Fibroblast of villous mesenchyme (primary cell): ENCODE results near the gene PRKCI. TPM values are rescaled to one million over a fixed set of nuclear protein-coding genes. Genes with fewer than 3 reads are reported as not detected.
"Not testable (repeated sequence)": the region's sequence is repeated elsewhere in the genome, so short reads cannot be mapped to it uniquely, and the experiment has no call there.

Source experiments
- DNase-seq: peaks from one replicate; pipeline ENCODE4 v3.0.0-alpha.2; 2010; ENCODE audit warnings: low read depth
- H3K4me3 ChIP-seq: 2 replicates; pipeline ENCODE4 v1.5.1; 2011; ENCODE audit warnings: low read depth, mild to moderate bottlenecking, low read length
- CTCF ChIP-seq: IDR thresholded peaks from 2 replicates; pipeline ENCODE4 v1.5.1; 2012; ENCODE audit warnings: low read depth, mild to moderate bottlenecking, low read length; ENCODE audit not compliant: insufficient read depth
- total RNA-seq: library from RNA; depleted of rRNA; stranded (reverse); fragments of >200 nt; gene quantifications from 2 replicates; pipeline ENCODE4 v1.2.3, GENCODE V29; 2012

PRKCI gene
- total RNA-seq, 1 donor = 98.4 TPM

- no peak for TF ChIP-seq CTCF
Measured at GRCh38 chr3:170259907-170260306, 37.7 kb downstream of the PRKCI start.

GRCh38 chr3:170267793-170268192 lies 45.6 kb downstream of the PRKCI start:
- H3K4me3 ChIP-seq = no peak overlapping the region
- no peak for DNase-seq
- TF ChIP-seq CTCF = no peak

More at GRCh38 chr3:170259907-170260306, 37.7 kb downstream of the PRKCI start:
- no peak for DNase-seq
- H3K4me3 ChIP-seq = no peak overlapping the region

GRCh38 chr3:170269673-170270254 lies 47.5 kb downstream of the PRKCI start:
- not testable (repeated sequence) for DNase-seq, H3K4me3 ChIP-seq

GRCh38 chr3:170270282-170270881 lies 48.2 kb downstream of the PRKCI start:
- TF ChIP-seq CTCF = no peak

GRCh38 chr3:170274641-170275040 lies 52.4 kb downstream of the PRKCI start:
- DNase-seq = no peak
- TF ChIP-seq CTCF = no peak

More at GRCh38 chr3:170270282-170270881, 48.2 kb downstream of the PRKCI start:
- no peak for DNase-seq
- H3K4me3 ChIP-seq = no peak overlapping the region

GRCh38 chr3:170275832-170276231 lies 53.6 kb downstream of the PRKCI start:
- no peak overlapping the region for H3K4me3 ChIP-seq
- DNase-seq = no peak
- no peak for TF ChIP-seq CTCF

More at GRCh38 chr3:170274641-170275040, 52.4 kb downstream of the PRKCI start:
- H3K4me3 ChIP-seq = no peak overlapping the region

GRCh38 chr3:170277311-170277710 lies 55.1 kb downstream of the PRKCI start:
- H3K4me3 ChIP-seq, DNase-seq: not testable (repeated sequence)
